Activated CD4-positive, alpha-beta T cell treated with anti-CD3 and anti-CD28 coated beads, Interleukin-2, amount 10 ng/mL, durations not matched to agents 24 days and 14 days (primary cell): ENCODE results near the gene PHF13. TPM values are rescaled to one million over a fixed set of nuclear protein-coding genes. Genes with fewer than 3 reads are reported as not detected.
"Not testable (repeated sequence)": the region's sequence is repeated elsewhere in the genome, so short reads cannot be mapped to it uniquely, and the experiment has no call there.

Experiments
- DNase-seq: peaks from one replicate; pipeline ENCODE4 v3.0.0; 2022
- H3K27ac Mint-ChIP-seq: one replicate; pipeline ENCODE4 v1.8.0; 2022; ENCODE audit warnings: mild to moderate bottlenecking, mixed read lengths
- H3K27me3 Mint-ChIP-seq: one replicate; pipeline ENCODE4 v1.8.0; 2022; ENCODE audit warnings: mixed read lengths
- H3K36me3 Mint-ChIP-seq: one replicate; pipeline ENCODE4 v1.8.0; 2022; ENCODE audit warnings: low read depth, mild to moderate bottlenecking, mixed read lengths
- H3K4me1 Mint-ChIP-seq: one replicate; pipeline ENCODE4 v1.8.0; 2021; ENCODE audit warnings: mixed read lengths
- H3K4me3 Mint-ChIP-seq: one replicate; pipeline ENCODE4 v1.8.0; 2022; ENCODE audit warnings: mild to moderate bottlenecking, moderate library complexity, mixed read lengths
- H3K9me3 Mint-ChIP-seq: one replicate; pipeline ENCODE4 v1.8.0; 2021; ENCODE audit warnings: mixed read lengths
- intact Hi-C: fragments of 100-400 bp; cut with micrococcal nuclease; formaldehyde crosslinking; loops from one replicate; pipeline ENCODE4 v1.15.1; 2023
- total RNA-seq: library from RNA; stranded (reverse); gene quantifications from 2 replicates; pipeline ENCODE4 v1.2.3, GENCODE V29; 2022

The PHF13 gene
- total RNA-seq, 1 donor from 2014 or later, result 20.1 TPM

GRCh38 chr1:6660415-6661049 lies 47.0 kb downstream of the PHF13 start:
- Mint-ChIP-seq H3K36me3 (peaks cover under 1% of the 10 kb centered on the region), H3K4me3 (no peak overlapping the region), H3K4me1 (peaks cover 4% of the 10 kb centered on the region), H3K27me3 (no peaks in the 10 kb centered on the region), H3K27ac (no peak overlapping the region), H3K9me3 (no peaks in the 10 kb centered on the region)
- intact Hi-C loops, result no loop called here
- DNase-seq, result no peak

- intact Hi-C loops, H3K27me3 Mint-ChIP-seq, H3K4me3 Mint-ChIP-seq, H3K4me1 Mint-ChIP-seq, DNase-seq, H3K36me3 Mint-ChIP-seq, H3K27ac Mint-ChIP-seq, H3K9me3 Mint-ChIP-seq: not testable (repeated sequence)
Observed at GRCh38 chr1:6662468-6662867, 48.9 kb downstream of the PHF13 start.

GRCh38 chr1:6666696-6667095 lies 53.2 kb downstream of the PHF13 start:
- intact Hi-C loops, result no loop called here
- Mint-ChIP-seq H3K36me3 (peaks cover 14% of the 10 kb centered on the region), H3K4me3 (no peak overlapping the region), H3K27me3 (no peaks in the 10 kb centered on the region), H3K9me3 (no peaks in the 10 kb centered on the region), H3K4me1 (no peaks in the 10 kb centered on the region), H3K27ac (no peak overlapping the region)
- no peak for DNase-seq

GRCh38 chr1:6667139-6667538 lies 53.6 kb downstream of the PHF13 start:
- DNase-seq, result no peak
- Mint-ChIP-seq H3K36me3 (peaks cover 14% of the 10 kb centered on the region), H3K4me1 (no peaks in the 10 kb centered on the region), H3K4me3 (no peak overlapping the region), H3K27ac (no peak overlapping the region), H3K9me3 (no peaks in the 10 kb centered on the region), H3K27me3 (no peaks in the 10 kb centered on the region)
- intact Hi-C loops, result no loop called here

- peaks cover 16% of the 10 kb centered on the region for H3K36me3 Mint-ChIP-seq
- intact Hi-C loops, result no loop called here
- no peak overlapping the region for H3K4me3 Mint-ChIP-seq
- no peak overlapping the region for H3K27ac Mint-ChIP-seq
- H3K27me3 Mint-ChIP-seq, result no peaks in the 10 kb centered on the region
- H3K9me3 Mint-ChIP-seq, result no peaks in the 10 kb centered on the region
- H3K4me1 Mint-ChIP-seq, result no peaks in the 10 kb centered on the region
- DNase-seq, result no peak
Observed at GRCh38 chr1:6668503-6668902, 55.0 kb downstream of the PHF13 start.

- intact Hi-C loops, result no loop called here
- Mint-ChIP-seq H3K27ac (no peak overlapping the region), H3K27me3 (no peaks in the 10 kb centered on the region), H3K4me3 (no peak overlapping the region), H3K4me1 (no peaks in the 10 kb centered on the region), H3K9me3 (no peaks in the 10 kb centered on the region), H3K36me3 (peaks cover 23% of the 10 kb centered on the region)
- DNase-seq, result no peak
Observed at GRCh38 chr1:6672558-6672957, 59.0 kb downstream of the PHF13 start.

Other genes with a start within 250 kb of the PHF13 start
- 133 and 136 TPM in 2 replicates for gene ACOT7, start 220.0 kb upstream of the PHF13 start, total RNA-seq
- gene HES2, start 193.8 kb upstream of the PHF13 start, total RNA-seq, result 0.19 and 0.26 TPM in 2 replicates
- 0.49 and 1.3 TPM in 2 replicates for gene ESPN, start 189.0 kb upstream of the PHF13 start, total RNA-seq
- gene TNFRSF25, start 147.6 kb upstream of the PHF13 start, total RNA-seq, result 139 and 146 TPM in 2 replicates
- gene PLEKHG5, start 122.1 kb upstream of the PHF13 start, total RNA-seq, result 1.3 and 1.9 TPM in 2 replicates
- 54.7 and 59.2 TPM in 2 replicates for gene NOL9, start 59.2 kb upstream of the PHF13 start, total RNA-seq
- not detected in 2 replicates for gene TAS1R1, start 58.4 kb upstream of the PHF13 start, total RNA-seq
- gene ZBTB48, start 33.7 kb upstream of the PHF13 start, total RNA-seq, result 32.9 and 37.8 TPM in 2 replicates
- 26.1 and 26.8 TPM in 2 replicates for gene KLHL21, start 10.9 kb upstream of the PHF13 start, total RNA-seq
- gene THAP3, start 11.1 kb downstream of the PHF13 start, total RNA-seq, result 19.5 and 24.6 TPM in 2 replicates
- gene DNAJC11, start 88.1 kb downstream of the PHF13 start, total RNA-seq, result 87.6 and 92.5 TPM in 2 replicates
- 66.0 and 69.9 TPM in 2 replicates for gene CAMTA1, start 171.7 kb downstream of the PHF13 start, total RNA-seq